GOT3 (cell line): ENCODE results near the gene TERT.

Experiments
- DNase-seq: peaks from one replicate; lab custom pipeline; 2025; ENCODE audit warnings: mixed read lengths; lab: John Stamatoyannopoulos, UW

The TERT gene

DNA sequence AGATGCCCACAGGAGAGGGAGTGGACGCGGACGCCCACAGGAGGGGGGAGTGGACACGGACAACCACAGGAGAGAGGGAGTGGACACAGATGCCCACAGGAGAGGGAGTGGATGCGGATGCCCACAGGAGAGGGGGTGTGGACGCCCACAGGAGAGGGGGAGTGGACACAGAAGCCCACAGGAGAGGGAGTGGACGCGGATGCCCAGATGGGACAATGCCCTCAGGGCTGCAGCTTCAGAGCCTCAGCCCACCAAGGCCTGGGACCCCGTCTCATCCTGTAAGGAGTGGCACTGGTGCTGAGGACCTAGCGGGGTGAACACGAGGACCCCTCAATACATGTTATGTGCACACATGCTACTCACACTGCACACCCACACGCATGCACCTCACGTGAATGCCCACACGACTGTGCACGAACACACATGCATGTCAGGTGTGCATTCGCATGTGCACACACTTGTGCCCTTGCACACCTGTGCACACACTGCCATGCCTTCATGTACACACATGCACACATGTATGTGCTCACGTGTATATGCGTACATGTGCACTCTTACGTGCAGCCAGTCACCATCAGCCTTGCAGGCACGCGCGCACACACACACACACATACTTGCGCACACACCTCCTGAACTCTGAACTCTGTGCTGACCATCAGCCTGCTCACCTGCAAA lies 34.9 kb downstream of the TERT start:
- no peak for DNase-seq

DNA sequence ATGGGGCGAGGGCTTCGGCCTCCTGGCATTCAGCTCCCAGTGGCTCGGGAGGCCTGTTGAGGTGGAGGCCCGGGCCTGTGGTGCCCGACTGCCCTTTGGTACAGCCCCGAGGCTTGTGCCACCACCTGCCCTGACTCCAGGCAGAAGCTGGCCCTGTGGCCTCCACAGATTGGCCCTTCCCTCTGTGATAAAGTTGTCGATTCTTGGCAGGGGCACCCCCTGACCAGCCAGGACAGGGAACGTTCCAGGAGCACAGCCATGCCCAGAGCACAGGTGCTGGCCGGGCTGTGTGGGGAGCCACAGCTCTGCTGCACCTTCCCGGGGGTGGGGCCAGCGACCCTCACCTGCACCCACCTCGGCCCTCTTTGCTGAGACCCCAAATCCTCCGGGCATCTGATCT lies 37.0 kb downstream of the TERT start:
- no peak for DNase-seq

GRCh38 chr5:1257363-1257762 lies 37.5 kb downstream of the TERT start:
- no peak for DNase-seq

DNA sequence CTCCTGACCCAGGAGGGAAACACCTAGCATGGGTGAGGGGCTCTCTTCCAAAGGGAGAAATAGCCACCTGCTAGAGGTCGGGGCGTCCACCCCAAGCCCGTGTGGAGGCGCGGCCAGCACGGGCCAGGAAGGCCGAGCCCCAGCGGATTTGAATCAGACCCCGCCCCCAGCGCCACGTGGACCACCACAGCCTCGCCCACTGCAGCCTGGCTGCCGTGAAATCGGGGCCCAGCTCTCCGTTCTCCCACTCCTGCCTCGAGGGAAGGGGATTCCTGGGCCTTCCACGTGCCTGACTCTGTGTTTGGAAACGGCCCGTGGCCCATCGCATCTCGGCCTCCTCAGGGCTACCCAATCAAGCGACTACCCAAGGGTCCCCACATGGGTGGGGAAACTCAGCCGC lies 38.1 kb downstream of the TERT start:
- no peak for DNase-seq

DNA sequence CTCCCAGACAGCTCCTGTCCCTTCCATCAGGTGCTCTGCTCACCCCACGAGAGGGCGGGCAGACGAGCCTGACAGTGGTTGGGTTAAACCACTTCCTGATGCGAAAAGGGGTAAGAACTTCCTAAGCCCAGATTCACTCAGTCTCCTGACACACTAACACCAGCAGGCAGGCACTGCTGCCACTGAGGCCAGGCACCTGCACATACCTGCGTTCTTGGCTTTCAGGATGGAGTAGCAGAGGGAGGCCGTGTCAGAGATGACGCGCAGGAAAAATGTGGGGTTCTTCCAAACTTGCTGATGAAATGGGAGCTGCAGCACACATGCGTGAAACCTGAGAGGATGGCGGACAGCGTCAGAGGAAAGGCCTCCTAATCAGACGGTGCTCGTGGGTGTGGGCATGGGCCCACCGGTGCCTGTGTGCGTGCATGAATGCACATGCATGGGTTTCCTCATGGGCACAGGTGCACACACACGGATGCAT lies 39.7 kb downstream of the TERT start:
- no peak for DNase-seq

DNA sequence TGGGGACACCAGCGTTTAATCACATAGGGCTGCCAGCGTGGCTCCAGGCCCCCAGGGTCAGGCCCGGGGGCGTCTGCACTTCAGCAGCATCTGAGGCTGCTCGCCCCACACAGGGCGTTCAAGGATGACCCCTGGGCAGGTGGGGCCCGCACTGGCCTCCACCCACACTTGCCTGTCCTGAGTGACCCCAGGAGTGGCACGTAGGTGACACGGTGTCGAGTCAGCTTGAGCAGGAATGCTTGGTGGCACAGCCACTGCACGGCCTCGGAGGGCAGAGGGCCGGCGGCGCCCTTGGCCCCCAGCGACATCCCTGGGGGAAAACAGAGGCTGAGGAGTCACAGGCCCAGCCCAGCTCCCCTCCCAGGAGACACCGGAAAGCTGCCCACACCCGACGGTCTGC lies 40.7 kb downstream of the TERT start:
- no peak for DNase-seq

- DNase-seq: no peak
These were observed 41.3 kb downstream of the TERT start for GRCh38 chr5:1253456-1254105.

DNA sequence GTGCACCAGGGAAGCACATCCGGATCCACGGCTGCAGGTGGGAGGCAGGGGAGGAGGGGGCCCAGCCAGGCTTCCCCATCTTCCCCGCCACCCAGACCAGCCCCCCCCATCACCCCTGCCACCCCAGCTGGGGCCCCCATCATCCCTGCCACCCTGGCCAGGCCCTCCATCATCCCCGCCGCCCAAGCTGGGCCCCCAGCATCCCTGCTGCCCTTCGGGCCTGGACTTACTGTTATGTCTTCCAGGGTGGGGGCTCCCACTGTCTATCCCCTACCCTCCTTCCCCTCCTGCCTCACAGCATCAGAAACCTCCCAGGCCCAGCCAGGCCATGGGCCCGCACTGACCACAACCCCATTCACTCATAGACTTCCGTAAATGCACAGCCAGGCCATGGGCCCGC lies 42.2 kb downstream of the TERT start:
- no peak for DNase-seq

DNA sequence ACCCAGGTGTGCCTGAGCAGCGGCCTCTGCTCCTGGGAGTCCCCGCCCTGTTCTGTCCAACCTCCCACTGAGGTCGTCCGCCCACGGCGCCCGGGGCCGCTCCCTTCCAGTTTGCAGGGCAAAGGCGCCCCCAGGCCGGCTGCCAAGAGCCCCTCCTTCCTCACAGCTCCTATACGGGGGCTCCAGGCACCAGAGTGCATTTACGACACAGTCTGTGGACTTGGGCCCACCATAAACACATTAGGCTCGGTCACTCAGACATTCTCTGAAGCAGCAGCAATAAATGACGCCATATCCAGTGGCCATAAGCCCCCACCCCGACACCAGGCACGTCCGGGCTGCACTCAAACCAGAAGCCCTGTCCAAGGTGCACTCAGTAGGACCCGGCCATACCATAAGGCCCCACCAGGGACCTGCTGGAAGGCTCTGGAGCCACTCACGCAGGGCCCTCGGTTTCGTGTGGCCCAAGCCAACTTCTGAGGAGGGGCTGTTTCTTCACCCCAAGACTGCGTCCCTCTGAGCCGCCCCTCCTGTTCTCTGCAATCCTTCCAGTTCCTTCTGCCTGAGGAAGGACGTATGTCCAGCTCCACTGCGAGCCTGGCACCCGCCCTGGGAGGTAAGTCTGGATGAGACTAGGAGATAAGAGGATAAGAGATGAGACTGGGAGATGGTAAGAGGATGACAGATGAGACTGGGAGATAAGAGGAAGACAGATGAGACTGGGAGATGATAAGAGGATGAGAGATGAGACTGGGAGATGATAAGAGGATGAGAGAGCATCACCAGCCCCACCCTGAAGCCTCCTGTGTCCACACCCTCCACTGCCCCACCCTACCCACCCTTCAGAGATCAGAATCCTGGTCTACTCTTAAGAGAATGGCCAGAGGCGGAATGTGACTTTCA lies 42.9 kb downstream of the TERT start:
- no peak for DNase-seq

- DNase-seq: no peak
These were observed 45.2 kb downstream of the TERT start for GRCh38 chr5:1249366-1250280.

GRCh38 chr5:1247811-1248210 lies 47.1 kb downstream of the TERT start:
- no peak for DNase-seq

DNA sequence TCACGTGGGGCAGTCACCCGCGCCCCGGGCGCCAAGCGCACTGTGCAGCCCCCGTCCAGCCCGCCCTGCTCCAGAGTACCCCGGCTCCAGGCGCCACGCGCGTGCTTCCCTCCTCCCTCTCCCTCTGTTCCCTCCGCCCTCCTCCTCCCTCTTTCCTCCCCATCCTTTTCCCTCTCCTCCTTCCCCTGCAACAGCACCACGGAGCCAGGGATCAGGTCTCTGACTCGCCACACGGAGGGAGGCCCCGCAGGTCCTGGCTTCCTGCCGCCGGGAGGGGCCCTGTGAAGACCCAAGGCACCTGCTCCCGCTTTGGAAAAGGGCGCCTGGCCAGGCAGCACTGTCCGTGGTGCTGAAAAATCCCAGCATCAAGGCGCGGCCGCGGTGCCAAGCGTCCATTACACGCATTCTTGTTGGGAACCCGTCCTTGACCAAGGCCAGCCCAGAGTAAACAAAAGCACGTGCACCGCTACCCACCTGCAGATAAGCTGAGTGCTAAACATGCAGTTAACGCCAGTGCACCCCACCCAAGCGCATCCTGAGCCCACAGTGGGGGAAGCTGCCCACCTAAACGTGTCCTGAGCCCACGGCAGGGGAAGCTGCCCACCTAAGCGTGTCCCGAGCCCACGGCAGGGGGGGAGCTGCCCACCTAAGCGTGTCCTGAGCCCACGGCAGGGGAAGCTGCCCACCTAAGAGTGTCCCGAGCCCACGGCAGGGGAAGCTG lies 48.0 kb downstream of the TERT start:
- no peak for DNase-seq

DNA sequence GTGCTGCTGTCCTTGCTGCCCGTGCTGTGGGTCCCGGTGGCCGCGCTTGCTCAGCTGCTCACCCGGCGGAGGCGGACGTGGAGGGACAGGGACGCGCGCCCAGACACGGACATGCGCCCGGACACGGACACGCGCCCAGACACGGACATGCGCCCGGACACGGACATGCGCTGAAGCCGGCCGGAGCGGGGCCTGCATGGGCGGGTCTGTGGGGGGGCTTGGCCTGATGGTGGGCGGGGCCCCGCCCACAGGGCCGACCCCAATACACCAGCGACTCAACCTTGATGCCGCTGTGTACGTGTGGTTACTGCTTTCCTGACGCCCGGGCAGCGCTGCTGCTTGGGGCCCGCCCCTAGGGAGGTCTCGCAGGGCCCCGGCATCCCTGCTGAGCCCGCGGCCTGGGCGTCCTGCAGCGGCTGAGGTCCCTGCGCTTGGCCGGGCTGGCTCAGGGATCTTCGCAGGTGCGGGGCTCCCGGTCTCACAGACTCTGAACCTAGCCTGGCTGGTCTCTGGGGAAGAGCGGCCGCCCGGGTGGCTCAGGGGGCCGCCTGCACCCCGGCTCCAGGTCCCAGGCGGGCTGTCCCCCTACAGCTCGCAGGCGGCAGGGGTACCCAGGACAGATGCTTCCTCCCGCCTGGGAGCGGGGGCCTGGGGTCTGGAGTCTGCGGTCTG lies 48.8 kb downstream of the TERT start:
- DNase-seq: no peak

- no peak for DNase-seq
These were observed 49.9 kb downstream of the TERT start for GRCh38 chr5:1244976-1245375.

DNA sequence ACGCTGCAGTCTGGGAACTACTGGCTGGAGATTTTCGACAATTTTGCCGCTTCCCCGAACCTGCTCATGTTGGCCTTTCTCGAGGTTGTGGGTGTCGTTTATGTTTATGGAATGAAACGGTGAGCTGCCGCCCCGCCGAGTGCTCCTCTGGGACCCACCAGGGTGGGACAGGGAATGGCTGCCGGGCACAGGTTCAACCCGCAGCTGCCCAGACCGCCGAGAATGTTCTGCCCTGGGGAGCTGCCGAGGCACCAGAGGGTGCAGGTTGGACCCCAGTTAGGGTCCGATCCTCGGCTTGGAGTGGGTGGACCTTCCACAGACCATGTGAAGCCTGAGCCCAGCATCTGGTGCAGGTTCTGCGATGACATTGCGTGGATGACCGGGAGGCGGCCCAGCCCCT lies 50.6 kb downstream of the TERT start:
- no peak for DNase-seq

DNA sequence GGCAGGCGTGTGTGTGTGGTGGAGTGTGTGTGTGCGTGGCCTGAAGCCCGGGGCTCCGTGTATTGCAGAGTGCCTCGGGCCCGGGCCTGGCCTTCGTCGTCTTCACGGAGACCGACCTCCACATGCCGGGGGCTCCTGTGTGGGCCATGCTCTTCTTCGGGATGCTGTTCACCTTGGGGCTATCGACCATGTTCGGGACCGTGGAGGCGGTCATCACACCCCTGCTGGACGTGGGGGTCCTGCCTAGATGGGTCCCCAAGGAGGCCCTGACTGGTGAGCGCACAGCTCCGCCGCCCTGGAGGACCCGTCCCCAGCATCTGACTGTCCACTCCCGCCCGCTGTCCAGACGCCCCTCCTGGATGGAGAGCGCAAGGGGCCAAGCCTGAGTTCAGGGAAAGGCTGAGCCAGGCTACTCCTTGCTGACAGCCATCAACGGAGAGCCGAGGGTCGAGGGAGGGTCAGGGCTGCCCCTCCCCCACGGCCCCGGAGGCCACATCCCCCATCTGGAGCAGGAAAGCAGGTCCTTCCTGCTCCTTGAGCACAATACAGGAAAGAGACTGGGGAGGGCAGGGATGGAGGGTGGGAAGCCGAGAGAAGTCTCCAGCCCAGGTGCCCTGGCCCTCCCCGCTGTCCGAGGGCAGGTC lies 51.3 kb downstream of the TERT start:
- no peak for DNase-seq

- no peak for DNase-seq
These were observed 52.0 kb downstream of the TERT start for GRCh38 chr5:1242733-1243486.

DNA sequence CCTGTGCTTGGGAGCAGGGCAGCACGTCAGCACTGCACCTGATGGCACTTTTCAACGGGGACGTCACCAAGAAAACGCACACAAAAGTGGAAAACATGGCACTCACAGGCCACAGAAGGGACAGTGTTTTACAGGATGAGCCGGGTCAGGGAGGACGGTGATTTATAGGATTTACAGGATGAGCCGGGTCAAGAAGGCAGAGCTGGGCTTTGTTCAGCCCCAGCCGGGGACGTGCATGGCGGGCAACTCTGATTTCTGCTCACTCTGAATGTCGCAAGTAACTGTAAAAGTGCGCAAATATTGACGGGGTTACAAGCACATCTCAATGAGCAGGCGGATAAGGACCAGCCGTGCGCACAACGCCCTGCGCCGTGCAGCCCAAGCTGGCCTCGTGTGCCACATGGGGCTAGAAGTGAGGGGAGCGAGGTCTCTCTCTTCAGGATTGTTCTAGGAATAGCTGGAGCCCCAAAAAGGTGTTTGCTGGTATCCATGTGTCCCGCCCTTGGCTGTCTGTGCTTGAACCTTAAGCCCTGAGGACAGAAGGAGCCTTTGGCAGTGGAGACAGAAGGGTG lies 53.3 kb downstream of the TERT start:
- no peak for DNase-seq
